Lung (tissue), 12 donors: ENCODE measurements around the gene ZNF570. TPM values are rescaled to one million over a fixed set of nuclear protein-coding genes. Genes with fewer than 3 reads are reported as not detected.

Experiments used
- ATAC-seq: fragments of 200-7000 bp; cut with Tn5 transposase; one replicate; pipeline ENCODE4 v1.9.1; 2020; ENCODE audit warnings: moderate number of reproducible peaks; ENCODE audit not compliant: insufficient read depth, low FRiP score
- DNase-seq, 3 donors: peaks; one replicate each; pipeline ENCODE4 v3.0.0-alpha.2; 2013 to 2017
- H3K27ac ChIP-seq, 2 donors: one replicate each; pipeline ENCODE4 v1.5.1; 2013; ENCODE audit warnings: mild to moderate bottlenecking in 2 of 2, moderate library complexity in 2 of 2, control low read depth in 1 of 2, inconsistent platforms in 1 of 2, low read depth in 1 of 2, low read length in 1 of 2
- H3K27me3 ChIP-seq, 3 donors: one replicate each; pipeline ENCODE4 v1.5.1; 2013; ENCODE audit warnings: low read length in 2 of 3; ENCODE audit not compliant: control insufficient read depth in 3 of 3, insufficient read depth in 3 of 3
- H3K36me3 ChIP-seq, 4 donors: one replicate each; pipeline ENCODE4 v1.5.1; 2013; ENCODE audit warnings: low read length in 4 of 4, mild to moderate bottlenecking in 1 of 4, moderate library complexity in 1 of 4; ENCODE audit not compliant: control insufficient read depth in 4 of 4, insufficient read depth in 4 of 4
- H3K4me1 ChIP-seq, 5 donors: one replicate each; pipeline ENCODE4 v1.5.1; 2013; ENCODE audit warnings: low read length in 5 of 5, mild to moderate bottlenecking in 2 of 5, moderate library complexity in 1 of 5; ENCODE audit not compliant: control insufficient read depth in 5 of 5, insufficient read depth in 5 of 5
- H3K4me3 ChIP-seq: one replicate; pipeline ENCODE4 v1.5.1; 2013; ENCODE audit warnings: mild to moderate bottlenecking, control low read depth, moderate library complexity
- H3K9ac ChIP-seq, 2 donors: one replicate each; pipeline ENCODE4 v1.5.1; 2013; ENCODE audit warnings: low read length in 2 of 2, control low read depth in 1 of 2; ENCODE audit not compliant: insufficient read depth in 1 of 2
- H3K9me3 ChIP-seq, 4 donors: one replicate each; pipeline ENCODE4 v1.5.1; 2013; ENCODE audit warnings: low read length in 3 of 4, mild to moderate bottlenecking in 1 of 4, moderate library complexity in 1 of 4; ENCODE audit not compliant: control insufficient read depth in 4 of 4, insufficient read depth in 3 of 4
- WGBS, 2 donors: extraction: QIAGEN DNeasy Blood & Tissue Kit; methylation state at CpG; one replicate each; pipeline ENCODE4 v1.1.7; 2013; 5-methylcytosine and 5-hydroxymethylcytosine counted together
- polyA plus RNA-seq, 2 donors: library from polyadenylated mRNA; stranded (reverse); fragments of 200-250 nt; gene quantifications; one replicate each; pipeline ENCODE4 v1.2.1, GENCODE V29; 2013
- total RNA-seq, 2 donors: library from RNA; depleted of rRNA in 1 of 2; stranded (reverse); fragments of >200 nt in 1 of 2; gene quantifications; one replicate each; pipeline ENCODE4 v1.2.1, GENCODE V29; 2014 to 2021
- TF ChIP-seq, protein P1 (sequence below): IDR thresholded peaks from 2 replicates; pipeline ENCODE4 v1.5.1; 2012; ENCODE audit warnings: mild to moderate bottlenecking; ENCODE audit errors: control extremely low read depth, extremely low read depth
- donor health status: control.
- donor health status: control.
- donor health status: Bipolar disorder and iron deficiency.
- donor health status: healthy.
- donor health status: DM: yes; HTN: yes; CAD: no.

ZNF570 gene
- total and polyA plus RNA-seq, 4 donors, result 1.1 to 8.8 (median 3.4) TPM

DNA sequence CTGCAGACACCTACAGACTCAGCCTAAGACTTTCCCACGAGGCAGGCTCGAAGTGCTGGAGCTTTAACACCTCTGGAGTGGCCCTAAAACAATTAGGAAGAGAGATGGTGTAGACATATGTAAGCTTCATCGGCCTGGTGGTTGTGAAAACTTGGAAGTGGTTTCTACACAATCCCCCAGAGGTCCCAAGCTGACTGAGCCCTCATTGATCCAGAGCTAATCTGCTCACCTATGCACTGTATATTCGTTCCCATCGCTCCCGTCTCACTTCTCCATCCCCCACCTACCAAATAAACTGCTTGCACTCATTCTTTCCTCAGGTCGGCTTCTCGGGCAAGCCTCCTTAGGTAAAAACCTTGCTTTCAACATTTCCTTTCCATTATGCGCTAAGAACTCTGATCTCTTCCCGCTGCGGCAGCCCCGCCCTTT, 36.8 kb downstream of the ZNF570 start:
- ATAC-seq, result no peak
- no peaks in the 10 kb centered on the region for H3K27me3 ChIP-seq
- no peaks in the 10 kb centered on the region for H3K36me3 ChIP-seq
- H3K27ac ChIP-seq, result peak overlapping the region; percentile 84 to 97
- TF ChIP-seq, protein P1, sequence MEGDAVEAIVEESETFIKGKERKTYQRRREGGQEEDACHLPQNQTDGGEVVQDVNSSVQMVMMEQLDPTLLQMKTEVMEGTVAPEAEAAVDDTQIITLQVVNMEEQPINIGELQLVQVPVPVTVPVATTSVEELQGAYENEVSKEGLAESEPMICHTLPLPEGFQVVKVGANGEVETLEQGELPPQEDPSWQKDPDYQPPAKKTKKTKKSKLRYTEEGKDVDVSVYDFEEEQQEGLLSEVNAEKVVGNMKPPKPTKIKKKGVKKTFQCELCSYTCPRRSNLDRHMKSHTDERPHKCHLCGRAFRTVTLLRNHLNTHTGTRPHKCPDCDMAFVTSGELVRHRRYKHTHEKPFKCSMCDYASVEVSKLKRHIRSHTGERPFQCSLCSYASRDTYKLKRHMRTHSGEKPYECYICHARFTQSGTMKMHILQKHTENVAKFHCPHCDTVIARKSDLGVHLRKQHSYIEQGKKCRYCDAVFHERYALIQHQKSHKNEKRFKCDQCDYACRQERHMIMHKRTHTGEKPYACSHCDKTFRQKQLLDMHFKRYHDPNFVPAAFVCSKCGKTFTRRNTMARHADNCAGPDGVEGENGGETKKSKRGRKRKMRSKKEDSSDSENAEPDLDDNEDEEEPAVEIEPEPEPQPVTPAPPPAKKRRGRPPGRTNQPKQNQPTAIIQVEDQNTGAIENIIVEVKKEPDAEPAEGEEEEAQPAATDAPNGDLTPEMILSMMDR, result no peak
- DNase-seq, result no peak
- 4 to 6% methylated on average over 12 of the region's 12 CpGs for WGBS, 2 donors
- H3K9ac ChIP-seq, result peak overlapping the region; percentile 96 to 100
- H3K9me3 ChIP-seq, result peaks cover 0 to 29% (median 0%) of the 10 kb centered on the region in 4 donors
- peak overlapping the region; percentile 53 for H3K4me3 ChIP-seq
- H3K4me1 ChIP-seq, result peaks cover 0 to 13% (median 4%) of the 10 kb centered on the region in 5 donors

- WGBS, 2 donors, result 0 to 1% methylated on average over 40 of the region's 40 CpGs
- ATAC-seq (peak; percentile 82), DNase-seq (peak; percentile 91 to 92 (median 91))
- Histone ChIP-seq H3K9me3 (peaks cover 0 to 29% (median 0%) of the 10 kb centered on the region in 4 donors), H3K27me3 (no peaks in the 10 kb centered on the region), H3K4me3 (peak within 1 kb of the TSS; percentile 53), H3K27ac (peak within 1 kb of the TSS; percentile 84 to 97), H3K36me3 (peaks cover 0 to 3% (median under 1%) of the 10 kb centered on the region in 4 donors), H3K4me1 (peaks cover 0 to 13% (median 4%) of the 10 kb centered on the region in 5 donors), H3K9ac (peak within 1 kb of the TSS; percentile 96 to 100)
- TF ChIP-seq, protein P1, result no peak
Observed at GRCh38 chr19:37506387-37507166, 37.4 kb downstream of the ZNF570 start, which contains the start of gene ZNF793. Gene ZNF793, plus strand, starts transcription at chr19:37506939. Its CDS starts 16,501 bp downstream, at chr19:37523440.

- Histone ChIP-seq H3K27ac (peak overlapping the region in 1 of 2 donors; percentile 84), H3K9me3 (peaks cover 0 to 31% (median 0%) of the 10 kb centered on the region in 4 donors), H3K4me1 (peaks cover 0 to 13% (median 4%) of the 10 kb centered on the region in 5 donors), H3K27me3 (no peaks in the 10 kb centered on the region), H3K4me3 (peak overlapping the region; percentile 53), H3K9ac (peak overlapping the region; percentile 96 to 100), H3K36me3 (peaks cover 0 to 5% (median 1%) of the 10 kb centered on the region in 4 donors)
- 2 to 5% methylated on average over 9 of the region's 9 CpGs for WGBS, 2 donors
- TF ChIP-seq, protein P1, result no peak
- no peak for ATAC-seq
- DNase-seq, result no peak
Observed at GRCh38 chr19:37507167-37507464, 38.0 kb downstream of the ZNF570 start.
